Muscle of leg (tissue), 11 donors: ENCODE measurements around the gene GPR17. TPM values are rescaled to one million over a fixed set of nuclear protein-coding genes. Genes with fewer than 3 reads are reported as not detected.
A peak's percentile ranks its signal among the peaks of the same experiment; 100 is the strongest.

Source experiments
- DNase-seq: peaks from one replicate; pipeline ENCODE4 v3.0.0; 2013
- H3K27ac ChIP-seq: one replicate; pipeline ENCODE4 v1.5.1; 2013; ENCODE audit warnings: mild to moderate bottlenecking, low read length, control low read depth
- H3K27me3 ChIP-seq: one replicate; pipeline ENCODE4 v1.6.1; 2013; ENCODE audit warnings: low read length; ENCODE audit not compliant: control insufficient read depth, insufficient read depth
- H3K36me3 ChIP-seq: one replicate; pipeline ENCODE4 v1.6.1; 2013; ENCODE audit warnings: low read length; ENCODE audit not compliant: control insufficient read depth, insufficient read depth
- H3K4me1 ChIP-seq: one replicate; pipeline ENCODE4 v1.6.1; 2013; ENCODE audit warnings: low read length; ENCODE audit not compliant: control insufficient read depth, insufficient read depth
- H3K4me3 ChIP-seq: one replicate; pipeline ENCODE4 v1.5.1; 2013; ENCODE audit warnings: low read length, control low read depth
- H3K9me3 ChIP-seq: replicated peaks from 2 replicates; pipeline ENCODE4 v1.6.1; 2013; ENCODE audit warnings: low read depth, low read length; ENCODE audit not compliant: control insufficient read depth
- WGBS: methylation state at CpG from one replicate; pipeline ENCODE4 v1.1.5; 2013; ENCODE audit warnings: missing lambda C conversion rate; ENCODE audit not compliant: insufficient coverage; 5-methylcytosine and 5-hydroxymethylcytosine counted together
- polyA plus RNA-seq, 8 donors: library from polyadenylated mRNA; unstranded; fragments of 120-200 nt; gene quantifications; one replicate each; pipeline versions ENCODE4 v1.2.1 to v1.2.3, GENCODE V29; 2013; ENCODE audit warnings: inconsistent platforms in 1 of 8, low replicate concordance in 1 of 8; ENCODE audit not compliant: insufficient read length in 8 of 8, insufficient read depth in 1 of 8
- total RNA-seq: library from RNA; stranded (reverse); fragments of 120-200 nt; gene quantifications from one replicate; pipeline ENCODE4 v1.2.4, GENCODE V29; 2013

The GPR17 gene
- total and polyA plus RNA-seq, 9 donors, result 0.53 to 11.2 (median 3.9) TPM

- H3K9me3 ChIP-seq, result no peaks in the 10 kb centered on the region
- no peak for DNase-seq
- peak overlapping the region; percentile 41 for H3K4me3 ChIP-seq
- H3K27ac ChIP-seq, result peak overlapping the region; percentile 29
- peaks cover 2% of the 10 kb centered on the region for H3K36me3 ChIP-seq
- 74% methylated on average over 14 of the region's 17 CpGs for WGBS
- H3K4me1 ChIP-seq, result peaks cover 35% of the 10 kb centered on the region
- peaks cover 36% of the 10 kb centered on the region for H3K27me3 ChIP-seq
Observed at GRCh38 chr2:127673291-127674069, 27.5 kb downstream of the GPR17 start.

- 3% methylated on average over 60 of the region's 72 CpGs for WGBS
- peaks cover 35% of the 10 kb centered on the region for H3K27me3 ChIP-seq
Observed at GRCh38 chr2:127674241-127675209, 28.6 kb downstream of the GPR17 start.

GRCh38 chr2:127675331-127676261 is 29.6 kb downstream of the GPR17 start, which contains the start of gene LIMS2:
LIMS2 (minus strand) TSS chr2:127675530; CDS start chr2:127675024, 506 bp downstream.
- Histone ChIP-seq H3K4me3 (peak within 1 kb of the TSS; percentile 47), H3K27ac (no peak within 1 kb of the TSS), H3K36me3 (peaks cover 2% of the 10 kb centered on the region), H3K9me3 (no peaks in the 10 kb centered on the region), H3K4me1 (peaks cover 37% of the 10 kb centered on the region), H3K27me3 (peaks cover 36% of the 10 kb centered on the region)
- DNase-seq, result peak; percentile 48
- WGBS, result 0% methylated on average over 32 of the region's 56 CpGs

More at GRCh38 chr2:127674241-127675209, 28.6 kb downstream of the GPR17 start:
- peak overlapping the region; percentile 41 for H3K4me3 ChIP-seq
- no peaks in the 10 kb centered on the region for H3K9me3 ChIP-seq
- peaks cover 2% of the 10 kb centered on the region for H3K36me3 ChIP-seq
- peaks cover 35% of the 10 kb centered on the region for H3K4me1 ChIP-seq
- DNase-seq, result peak; percentile 36
- no peak overlapping the region for H3K27ac ChIP-seq

GRCh38 chr2:127676906-127677305 is 31.0 kb downstream of the GPR17 start:
- no CpG with 5 or more reads among the region's 2 CpGs for WGBS
- Histone ChIP-seq H3K4me3 (no peak overlapping the region), H3K9me3 (no peaks in the 10 kb centered on the region), H3K36me3 (peaks cover 2% of the 10 kb centered on the region), H3K27ac (no peak overlapping the region), H3K4me1 (peaks cover 47% of the 10 kb centered on the region), H3K27me3 (peaks cover 37% of the 10 kb centered on the region)
- DNase-seq, result no peak

- no peak overlapping the region for H3K4me3 ChIP-seq
- peaks cover 2% of the 10 kb centered on the region for H3K36me3 ChIP-seq
- no peak for DNase-seq
- H3K9me3 ChIP-seq, result no peaks in the 10 kb centered on the region
- H3K27ac ChIP-seq, result no peak overlapping the region
- peaks cover 42% of the 10 kb centered on the region for H3K4me1 ChIP-seq
- WGBS, result 81% methylated on average over 10 of the region's 10 CpGs
- H3K27me3 ChIP-seq, result peaks cover 37% of the 10 kb centered on the region
Observed at GRCh38 chr2:127678531-127678930, 32.6 kb downstream of the GPR17 start.

- Histone ChIP-seq H3K27me3 (peaks cover 35% of the 10 kb centered on the region), H3K9me3 (no peaks in the 10 kb centered on the region), H3K4me1 (peaks cover 41% of the 10 kb centered on the region), H3K4me3 (no peak overlapping the region), H3K36me3 (no peaks in the 10 kb centered on the region), H3K27ac (no peak overlapping the region)
- DNase-seq, result no peak
- WGBS, result 79% methylated on average over 4 of the region's 6 CpGs
Observed at GRCh38 chr2:127678991-127679390, 33.0 kb downstream of the GPR17 start.

- WGBS, result 83% methylated on average over 6 of the region's 15 CpGs
- no peak for DNase-seq
- peaks cover 30% of the 10 kb centered on the region for H3K27me3 ChIP-seq
- H3K4me3 ChIP-seq, result no peak overlapping the region
- H3K9me3 ChIP-seq, result no peaks in the 10 kb centered on the region
- peaks cover 37% of the 10 kb centered on the region for H3K4me1 ChIP-seq
- no peaks in the 10 kb centered on the region for H3K36me3 ChIP-seq
- H3K27ac ChIP-seq, result no peak overlapping the region
Observed at GRCh38 chr2:127679680-127680361, 33.9 kb downstream of the GPR17 start.

GRCh38 chr2:127680706-127681287 is 34.8 kb downstream of the GPR17 start:
- H3K27me3 ChIP-seq, result peaks cover 27% of the 10 kb centered on the region
- no peak overlapping the region for H3K27ac ChIP-seq
- DNase-seq, result no peak
- no peaks in the 10 kb centered on the region for H3K36me3 ChIP-seq
- no peaks in the 10 kb centered on the region for H3K9me3 ChIP-seq
- peaks cover 32% of the 10 kb centered on the region for H3K4me1 ChIP-seq
- 81% methylated on average over 19 of the region's 19 CpGs for WGBS
- no peak overlapping the region for H3K4me3 ChIP-seq
